Neural progenitor cell (in vitro differentiated cells): Measurements from ENCODE around the gene CLCN4.

ENCODE experiments used
- EZH2 ChIP-seq: fragments of 200-600 bp; sonication (generic); IDR thresholded peaks from 2 replicates; pipeline ENCODE4 v1.6.1; 2017; ENCODE audit warnings: antibody characterized with exemption, mild to moderate bottlenecking, moderate library complexity
- EZH2phosphoT487 ChIP-seq: fragments of 200-600 bp; sonication (generic); IDR thresholded peaks from 2 replicates; pipeline ENCODE4 v1.6.1; 2017; ENCODE audit warnings: antibody characterized with exemption

- TF ChIP-seq EZH2, result no peak
- no peak for TF ChIP-seq EZH2phosphoT487
These were observed 4.7 kb upstream of the CLCN4 start for GRCh38 chrX:10152086-10152485.
